ENCODE measurements around the gene TMEM106B.

TMEM106B gene

GRCh38 chr7:12229046-12229445, 18.0 kb downstream of the TMEM106B start:
- no peak for DNase-seq

- DNase-seq: no peak
Observed at GRCh38 chr7:12231097-12231496, 20.0 kb downstream of the TMEM106B start.

- DNase-seq: no peak
Observed at GRCh38 chr7:12233175-12233574, 22.1 kb downstream of the TMEM106B start.

- no peak for DNase-seq
Observed at GRCh38 chr7:12234334-12234865, 23.3 kb downstream of the TMEM106B start.

- no peak for DNase-seq
Observed at GRCh38 chr7:12235970-12236369, 24.9 kb downstream of the TMEM106B start.

- DNase-seq: no peak
Observed at GRCh38 chr7:12237007-12237406, 25.9 kb downstream of the TMEM106B start.

- DNase-seq: no peak
Observed at GRCh38 chr7:12239806-12240205, 28.7 kb downstream of the TMEM106B start.

- DNase-seq: no peak
Observed at GRCh38 chr7:12244129-12244528, 33.0 kb downstream of the TMEM106B start.

- DNase-seq: no peak
Observed at GRCh38 chr7:12244694-12245093, 33.6 kb downstream of the TMEM106B start.

GRCh38 chr7:12249706-12250105, 38.6 kb downstream of the TMEM106B start:
- no peak for DNase-seq

GRCh38 chr7:12250232-12250631, 39.1 kb downstream of the TMEM106B start:
- no peak for DNase-seq

GRCh38 chr7:12256090-12256489, 45.0 kb downstream of the TMEM106B start:
- DNase-seq: no peak

- DNase-seq: no peak
Observed at GRCh38 chr7:12257582-12257981, 46.5 kb downstream of the TMEM106B start.

GRCh38 chr7:12258074-12258473, 47.0 kb downstream of the TMEM106B start:
- no peak for DNase-seq

- DNase-seq: no peak
Observed at GRCh38 chr7:12267542-12267941, 56.4 kb downstream of the TMEM106B start.

GRCh38 chr7:12269100-12269895, 58.2 kb downstream of the TMEM106B start:
- no peak for DNase-seq

GRCh38 chr7:12281038-12281437, 69.9 kb downstream of the TMEM106B start:
- DNase-seq: no peak

GRCh38 chr7:12287901-12288300, 76.8 kb downstream of the TMEM106B start:
- DNase-seq: no peak

- DNase-seq: no peak
Observed at GRCh38 chr7:12289996-12290395, 78.9 kb downstream of the TMEM106B start.

GRCh38 chr7:12290761-12291160, 79.7 kb downstream of the TMEM106B start:
- DNase-seq: no peak

GRCh38 chr7:12291870-12292269, 80.8 kb downstream of the TMEM106B start:
- DNase-seq: no peak

All from NCI-H1105 (cell line).